Natural killer cell (primary cell): ENCODE results near the gene ASXL2. TPM values are rescaled to one million over a fixed set of nuclear protein-coding genes. Genes with fewer than 3 reads are reported as not detected.
"Not testable (repeated sequence)": the region's sequence is repeated elsewhere in the genome, so short reads cannot be mapped to it uniquely, and the experiment has no call there.

Experiments used
- ATAC-seq, 3 donors: fragments of 150-1000 bp in 2 of 3; fragments of 200-7000 bp in 1 of 3; cut with Tn5 transposase; 1 replicate in 1 of 3; 2 replicates in 2 of 3; pipeline ENCODE4 v1.10.0; 2021; ENCODE audit warnings: mild to moderate bottlenecking in 2 of 3, moderate library complexity in 2 of 3
- DNase-seq, 2 donors: peaks; one replicate each; pipeline versions ENCODE4 v3.0.0 to v3.0.0-alpha.2; 2013 to 2021; ENCODE audit warnings: mixed read lengths in 1 of 2
- H3K27ac ChIP-seq: one replicate; pipeline ENCODE4 v1.5.1; 2013; ENCODE audit warnings: mild to moderate bottlenecking, low read length
- H3K27me3 ChIP-seq: one replicate; pipeline ENCODE4 v1.6.1; 2013; ENCODE audit warnings: low read length; ENCODE audit not compliant: control insufficient read depth, insufficient read depth
- H3K36me3 ChIP-seq: one replicate; pipeline ENCODE4 v1.6.1; 2013; ENCODE audit warnings: low read length; ENCODE audit not compliant: control insufficient read depth, insufficient read depth
- H3K4me1 ChIP-seq: one replicate; pipeline ENCODE4 v1.6.1; 2013; ENCODE audit warnings: low read length; ENCODE audit not compliant: control insufficient read depth, insufficient read depth
- H3K4me3 ChIP-seq: one replicate; pipeline ENCODE4 v1.5.1; 2013; ENCODE audit warnings: low read length
- H3K9me3 ChIP-seq: one replicate; pipeline ENCODE4 v1.6.1; 2013; ENCODE audit warnings: low read length; ENCODE audit not compliant: control insufficient read depth, insufficient read depth
- H3K27ac Mint-ChIP-seq, 2 donors: one replicate each; pipeline ENCODE4 v1.8.0; 2022; ENCODE audit warnings: mild to moderate bottlenecking in 2 of 2, mixed read lengths in 2 of 2, moderate library complexity in 1 of 2
- H3K27me3 Mint-ChIP-seq, 2 donors: one replicate each; pipeline ENCODE4 v1.8.0; 2022; ENCODE audit warnings: low read depth in 2 of 2, mixed read lengths in 2 of 2
- H3K36me3 Mint-ChIP-seq: one replicate; pipeline ENCODE4 v1.8.0; 2022; ENCODE audit warnings: mixed read lengths
- H3K4me1 Mint-ChIP-seq, 2 donors: one replicate each; pipeline ENCODE4 v1.8.0; 2022; ENCODE audit warnings: mixed read lengths in 2 of 2
- H3K4me3 Mint-ChIP-seq: one replicate; pipeline ENCODE4 v1.8.0; 2022; ENCODE audit warnings: mild to moderate bottlenecking, moderate library complexity, mixed read lengths
- H3K9me3 Mint-ChIP-seq, 2 donors: one replicate each; pipeline ENCODE4 v1.8.0; 2022; ENCODE audit warnings: mixed read lengths in 2 of 2
- WGBS: methylation state at CpG from one replicate; pipeline ENCODE4 v1.1.7; 2013; ENCODE audit warnings: missing lambda C conversion rate; ENCODE audit not compliant: insufficient coverage; 5-methylcytosine and 5-hydroxymethylcytosine counted together
- intact Hi-C: fragments of 100-400 bp; cut with micrococcal nuclease; formaldehyde crosslinking; loops from one replicate; pipeline ENCODE4 v1.14.2; 2022
- total RNA-seq, 4 donors: library from RNA; stranded (reverse); fragments of 120-200 nt in 1 of 4; gene quantifications; one replicate each; pipeline versions ENCODE4 v1.2.3 to v1.2.4, GENCODE V29; 2013 to 2022
- TF ChIP-seq, protein P1 (sequence below): fragments of 200-600 bp; IDR thresholded peaks from one replicate; pipeline ENCODE4 v1.8.0; 2022; ENCODE audit warnings: antibody characterized with exemption

ASXL2 gene
- total RNA-seq, 3 donors from 2014 or later (not counting 1 experiment from before 2014, with no cell fraction given): 27.7 to 32.6 (median 27.8) TPM

DNA sequence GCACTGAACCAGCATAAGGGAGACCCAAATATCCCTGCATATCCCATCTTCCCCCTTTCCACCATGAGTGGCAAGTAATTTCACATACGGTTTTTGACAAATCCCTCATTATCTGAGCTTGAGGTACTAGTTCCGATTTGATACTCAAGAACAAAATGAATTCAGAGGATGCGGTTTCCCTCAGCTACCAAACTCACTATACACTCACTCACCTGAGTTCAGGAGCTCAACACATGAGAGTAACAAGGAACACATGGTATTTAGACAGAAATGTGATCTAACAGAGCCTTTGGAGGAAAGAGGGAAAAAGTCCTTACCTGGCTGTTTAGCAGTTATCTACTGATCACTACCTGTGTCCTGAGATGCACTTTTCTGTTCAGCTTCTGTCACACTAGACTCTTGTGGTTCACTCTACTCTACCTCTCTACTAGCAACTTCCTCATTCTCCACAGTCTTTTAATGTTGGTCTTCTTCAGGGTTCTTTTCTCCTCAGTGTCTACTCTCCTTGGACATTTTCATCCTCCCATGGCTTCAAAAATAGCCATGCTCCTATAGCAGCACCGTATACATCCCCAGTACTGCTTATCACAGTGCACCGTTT, 25.1 kb downstream of the ASXL2 start:
- no peaks in the 10 kb centered on the region for H3K9me3 ChIP-seq
- no peaks in the 10 kb centered on the region for H3K27me3 ChIP-seq
- no peak for ATAC-seq
- H3K4me3 Mint-ChIP-seq: no peak overlapping the region
- TF ChIP-seq, protein P1, sequence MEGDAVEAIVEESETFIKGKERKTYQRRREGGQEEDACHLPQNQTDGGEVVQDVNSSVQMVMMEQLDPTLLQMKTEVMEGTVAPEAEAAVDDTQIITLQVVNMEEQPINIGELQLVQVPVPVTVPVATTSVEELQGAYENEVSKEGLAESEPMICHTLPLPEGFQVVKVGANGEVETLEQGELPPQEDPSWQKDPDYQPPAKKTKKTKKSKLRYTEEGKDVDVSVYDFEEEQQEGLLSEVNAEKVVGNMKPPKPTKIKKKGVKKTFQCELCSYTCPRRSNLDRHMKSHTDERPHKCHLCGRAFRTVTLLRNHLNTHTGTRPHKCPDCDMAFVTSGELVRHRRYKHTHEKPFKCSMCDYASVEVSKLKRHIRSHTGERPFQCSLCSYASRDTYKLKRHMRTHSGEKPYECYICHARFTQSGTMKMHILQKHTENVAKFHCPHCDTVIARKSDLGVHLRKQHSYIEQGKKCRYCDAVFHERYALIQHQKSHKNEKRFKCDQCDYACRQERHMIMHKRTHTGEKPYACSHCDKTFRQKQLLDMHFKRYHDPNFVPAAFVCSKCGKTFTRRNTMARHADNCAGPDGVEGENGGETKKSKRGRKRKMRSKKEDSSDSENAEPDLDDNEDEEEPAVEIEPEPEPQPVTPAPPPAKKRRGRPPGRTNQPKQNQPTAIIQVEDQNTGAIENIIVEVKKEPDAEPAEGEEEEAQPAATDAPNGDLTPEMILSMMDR: no peak
- H3K27ac ChIP-seq: no peak overlapping the region
- intact Hi-C loops: loop anchor here (2.0 kb wide), 2 partner anchors 26 to 98 kb away; partner anchors contain the start of gene ASXL2
- H3K36me3 Mint-ChIP-seq: no peaks in the 10 kb centered on the region
- WGBS: 74% methylated on average over 5 of the region's 5 CpGs
- H3K27ac Mint-ChIP-seq: peak overlapping the region; percentile 27 to 84
- no peak overlapping the region for H3K4me3 ChIP-seq
- H3K36me3 ChIP-seq: no peaks in the 10 kb centered on the region
- peaks cover 5% of the 10 kb centered on the region for H3K4me1 ChIP-seq
- no peaks in the 10 kb centered on the region for H3K27me3 Mint-ChIP-seq
- peak in 1 of 2 donors; percentile 28 for DNase-seq
- peaks cover 34 to 46% of the 10 kb centered on the region in 2 donors for H3K4me1 Mint-ChIP-seq
- H3K9me3 Mint-ChIP-seq: no peaks in the 10 kb centered on the region

DNA sequence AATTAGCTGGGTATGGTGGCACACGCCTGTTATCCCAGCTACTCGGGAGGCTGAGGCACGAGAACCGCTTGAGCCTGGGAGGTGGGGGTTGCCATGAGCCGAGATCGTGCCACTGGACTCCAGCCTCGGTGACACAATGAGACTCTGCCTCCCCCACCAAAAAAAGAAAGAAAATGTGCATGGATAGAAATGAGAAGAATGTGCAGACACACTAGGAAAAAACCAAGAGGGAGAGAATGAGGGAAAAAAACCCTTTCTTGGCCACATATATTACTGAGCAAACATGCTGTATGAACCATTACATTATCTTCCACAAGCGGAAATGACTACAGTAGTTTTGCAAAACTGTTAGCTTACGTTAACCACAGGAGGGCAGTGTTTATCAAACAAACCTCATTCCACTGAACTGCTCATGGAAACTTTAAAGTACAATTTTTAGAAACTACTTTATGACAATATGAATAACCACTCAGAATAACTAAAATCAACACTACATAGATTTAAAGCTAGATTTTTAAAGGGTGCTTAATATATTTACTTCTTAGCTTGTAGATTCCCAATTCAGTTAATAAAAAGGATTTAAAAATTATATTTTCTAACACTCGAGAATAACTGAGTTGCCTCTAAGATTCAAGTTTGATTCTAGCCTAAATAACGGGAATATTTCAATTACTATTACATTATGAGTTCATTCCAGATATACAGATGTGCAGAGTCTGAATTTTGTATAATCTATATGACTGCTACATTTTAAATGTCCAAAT, 26.4 kb downstream of the ASXL2 start:
- H3K4me1 Mint-ChIP-seq: peaks cover 29 to 47% of the 10 kb centered on the region in 2 donors
- H3K4me3 Mint-ChIP-seq: peak overlapping the region; percentile 76
- DNase-seq: peak in 1 of 2 donors; percentile 84
- WGBS: 39% methylated on average over 6 of the region's 11 CpGs
- peak; percentile 98 to 100 (median 99) for ATAC-seq
- no peaks in the 10 kb centered on the region for H3K9me3 ChIP-seq
- H3K27me3 ChIP-seq: no peaks in the 10 kb centered on the region
- H3K9me3 Mint-ChIP-seq: no peaks in the 10 kb centered on the region
- peak overlapping the region; percentile 27 to 84 for H3K27ac Mint-ChIP-seq
- H3K4me1 ChIP-seq: peaks cover 5% of the 10 kb centered on the region
- no peaks in the 10 kb centered on the region for H3K36me3 Mint-ChIP-seq
- intact Hi-C loops: loop anchor here (2.0 kb wide), 2 partner anchors 27 to 99 kb away; partner anchors contain the start of gene ASXL2
- H3K27me3 Mint-ChIP-seq: no peaks in the 10 kb centered on the region
- peak overlapping the region; percentile 19 for H3K27ac ChIP-seq
- TF ChIP-seq, protein P1: peak; percentile 70
- no peak overlapping the region for H3K4me3 ChIP-seq
- H3K36me3 ChIP-seq: no peaks in the 10 kb centered on the region

DNA sequence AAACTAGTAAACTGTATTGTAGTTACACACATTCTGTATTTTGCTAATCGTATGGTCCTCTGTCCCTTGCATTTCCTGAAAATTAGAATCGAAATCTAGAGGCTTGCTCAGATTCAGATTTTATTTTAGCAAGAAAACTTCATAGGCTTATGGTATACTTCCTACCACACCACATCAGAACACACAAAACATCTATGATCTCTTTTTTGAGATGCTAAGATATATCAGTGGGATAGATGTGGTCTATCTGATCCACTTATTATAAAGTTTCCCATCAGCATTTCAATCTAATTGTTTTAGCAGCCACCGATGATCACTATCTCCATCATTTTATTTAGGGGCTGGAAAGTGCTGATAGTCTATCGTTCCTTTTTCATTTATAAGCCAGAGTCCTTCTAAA, 27.9 kb downstream of the ASXL2 start:
- H3K9me3 ChIP-seq, intact Hi-C loops, ATAC-seq, H3K36me3 Mint-ChIP-seq, H3K36me3 ChIP-seq, H3K4me3 ChIP-seq, DNase-seq, H3K9me3 Mint-ChIP-seq, H3K27me3 ChIP-seq, H3K4me1 ChIP-seq, H3K27ac ChIP-seq, H3K4me3 Mint-ChIP-seq, H3K27me3 Mint-ChIP-seq: not testable (repeated sequence)
- WGBS: 67% methylated on average over 1 of the region's 4 CpGs
- Mint-ChIP-seq H3K27ac (peak overlapping the region in 1 of 2 donors; percentile 24), H3K4me1 (peaks cover 29 to 47% of the 10 kb centered on the region in 2 donors)

DNA sequence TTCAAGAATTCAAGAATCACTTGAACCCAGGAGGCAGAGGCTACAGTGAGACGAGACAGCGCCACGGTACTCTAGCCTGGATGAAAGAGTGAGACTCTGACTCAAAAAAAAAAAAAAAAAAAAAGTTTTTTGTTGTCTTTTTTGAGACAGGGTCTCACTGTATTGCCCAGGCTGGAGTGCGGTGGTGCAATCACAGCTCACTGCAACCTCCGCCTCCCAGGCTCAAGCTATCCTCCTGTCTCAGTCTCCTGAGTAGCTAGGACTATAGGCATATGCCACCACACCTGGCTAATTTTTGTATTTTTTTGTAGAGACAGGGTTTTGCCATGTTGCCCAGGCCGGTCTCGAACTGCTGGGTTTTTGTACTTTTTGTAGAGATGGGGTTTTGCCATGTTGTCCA, 28.9 kb downstream of the ASXL2 start:
- DNase-seq, H3K27me3 ChIP-seq, H3K36me3 Mint-ChIP-seq, H3K36me3 ChIP-seq, H3K27me3 Mint-ChIP-seq, H3K4me3 Mint-ChIP-seq, ATAC-seq, H3K27ac Mint-ChIP-seq, H3K9me3 Mint-ChIP-seq, H3K4me1 ChIP-seq, H3K27ac ChIP-seq, H3K9me3 ChIP-seq, intact Hi-C loops, H3K4me3 ChIP-seq: not testable (repeated sequence)
- 97% methylated on average over 7 of the region's 7 CpGs for WGBS
- peaks cover 23 to 41% of the 10 kb centered on the region in 2 donors for H3K4me1 Mint-ChIP-seq
